Loucy (cell line): ENCODE measurements around the gene TENT4A.

ENCODE experiments used
- CTCF ChIP-seq: fragments of 200-600 bp; sonication (generic); conservative IDR thresholded peaks from 2 replicates; pipeline ENCODE4 v1.5.1; 2014; ENCODE audit warnings: mild to moderate bottlenecking, antibody characterized with exemption, low read length
- EZH2phosphoT487 ChIP-seq: fragments of 200-600 bp; IDR thresholded peaks from 2 replicates; pipeline ENCODE4 v1.6.1; 2018; ENCODE audit warnings: antibody characterized with exemption, mild to moderate bottlenecking, moderate library complexity, borderline replicate concordance

- TF ChIP-seq CTCF (no peak), EZH2phosphoT487 (no peak)
Measured at GRCh38 chr5:6791031-6791430, 77.8 kb downstream of the TENT4A start.
